Measurements from ENCODE around the gene SSRP1. TPM values are rescaled to one million over a fixed set of nuclear protein-coding genes. Genes with fewer than 3 reads are reported as not detected.

Gene SSRP1
- total and polyA plus RNA-seq, 2 donors (not counting 1 experiment from before 2014, with no cell fraction given): 52.7 to 94.1 TPM

- Histone ChIP-seq H3K27me3 (ENCODE audit: control insufficient read depth, insufficient read depth, low read length) (peaks cover 3% of the 10 kb centered on the region), H3K79me2 (ENCODE audit: control insufficient read depth, insufficient read depth, low read length) (no peaks in the 10 kb centered on the region)
- no peak for DNase-seq (ENCODE audit: low read depth in 2 of 2)
These were observed 40.7 kb upstream of the SSRP1 start for GRCh38 chr11:57376095-57377090.

GRCh38 chr11:57375490-57375889, 39.8 kb upstream of the SSRP1 start:
- Histone ChIP-seq H3K4me3 (replicated peaks in 1 of 4; ENCODE audit: control extremely low read depth in 1 of 4, insufficient read depth in 1 of 4, low read depth in 3 of 4, low read length in 4 of 4) (no peak overlapping the region), H3K79me2 (ENCODE audit: control insufficient read depth, insufficient read depth, low read length) (no peaks in the 10 kb centered on the region), H3K27ac (ENCODE audit: insufficient read depth, low read length) (no peak overlapping the region), H3K4me2 (ENCODE audit: extremely low read depth, insufficient read depth, low read length) (no peak overlapping the region), H3K9me3 (ENCODE audit: control insufficient read depth, insufficient read depth, low read depth, low read length) (no peaks in the 10 kb centered on the region), H2AFZ (ENCODE audit: low read length) (no peak overlapping the region), H3K4me1 (ENCODE audit: control insufficient read depth, extremely low read depth, insufficient read depth, low read length) (no peaks in the 10 kb centered on the region), H3K36me3 (ENCODE audit: control insufficient read depth, insufficient read depth, low read length) (no peaks in the 10 kb centered on the region), H3K27me3 (ENCODE audit: control insufficient read depth, insufficient read depth, low read length) (peaks cover 3% of the 10 kb centered on the region), H4K20me1 (ENCODE audit: control insufficient read depth, extremely low read depth, insufficient read depth, low read length) (no peaks in the 10 kb centered on the region), H3K9ac (ENCODE audit: insufficient read depth, low read length) (no peak overlapping the region)
- DNase-seq (ENCODE audit: low read depth in 2 of 2): no peak
- no peak for TF ChIP-seq CTCF (conservative IDR thresholded peaks at IDR 0.05 in 1 of 2, IDR thresholded peaks at IDR 0.05 in 1 of 2; ENCODE audit: low read depth in 1 of 2, low read length in 2 of 2)
- TF ChIP-seq EZH2 (IDR thresholded peaks at IDR 0.05; ENCODE audit: low read length, missing control alignments): no peak

More at GRCh38 chr11:57376095-57377090, 40.7 kb upstream of the SSRP1 start:
- H3K9me3 ChIP-seq (ENCODE audit: control insufficient read depth, insufficient read depth, low read depth, low read length): no peaks in the 10 kb centered on the region
- no peak overlapping the region for H3K9ac ChIP-seq (ENCODE audit: insufficient read depth, low read length)
- no peak overlapping the region for H3K4me2 ChIP-seq (ENCODE audit: extremely low read depth, insufficient read depth, low read length)
- H3K27ac ChIP-seq (ENCODE audit: insufficient read depth, low read length): no peak overlapping the region
- no peak overlapping the region for H3K4me3 ChIP-seq (replicated peaks in 1 of 4; ENCODE audit: control extremely low read depth in 1 of 4, insufficient read depth in 1 of 4, low read depth in 3 of 4, low read length in 4 of 4)
- no peak overlapping the region for H2AFZ ChIP-seq (ENCODE audit: low read length)
- TF ChIP-seq CTCF (conservative IDR thresholded peaks at IDR 0.05 in 1 of 2, IDR thresholded peaks at IDR 0.05 in 1 of 2; ENCODE audit: low read depth in 1 of 2, low read length in 2 of 2) (no peak), EZH2 (IDR thresholded peaks at IDR 0.05; ENCODE audit: low read length, missing control alignments) (no peak)
- H3K36me3 ChIP-seq (ENCODE audit: control insufficient read depth, insufficient read depth, low read length): no peaks in the 10 kb centered on the region
- no peaks in the 10 kb centered on the region for H3K4me1 ChIP-seq (ENCODE audit: control insufficient read depth, extremely low read depth, insufficient read depth, low read length)
- H4K20me1 ChIP-seq (ENCODE audit: control insufficient read depth, extremely low read depth, insufficient read depth, low read length): no peaks in the 10 kb centered on the region

GRCh38 chr11:57374966-57375365, 39.3 kb upstream of the SSRP1 start:
- no peak overlapping the region for H2AFZ ChIP-seq (ENCODE audit: low read length)
- TF ChIP-seq EZH2 (IDR thresholded peaks at IDR 0.05; ENCODE audit: low read length, missing control alignments) (no peak), CTCF (conservative IDR thresholded peaks at IDR 0.05 in 1 of 2, IDR thresholded peaks at IDR 0.05 in 1 of 2; ENCODE audit: low read depth in 1 of 2, low read length in 2 of 2) (no peak)
- no peak overlapping the region for H3K4me2 ChIP-seq (ENCODE audit: extremely low read depth, insufficient read depth, low read length)
- H4K20me1 ChIP-seq (ENCODE audit: control insufficient read depth, extremely low read depth, insufficient read depth, low read length): no peaks in the 10 kb centered on the region
- no peaks in the 10 kb centered on the region for H3K79me2 ChIP-seq (ENCODE audit: control insufficient read depth, insufficient read depth, low read length)
- no peak overlapping the region for H3K4me3 ChIP-seq (replicated peaks in 1 of 4; ENCODE audit: control extremely low read depth in 1 of 4, insufficient read depth in 1 of 4, low read depth in 3 of 4, low read length in 4 of 4)
- H3K27ac ChIP-seq (ENCODE audit: insufficient read depth, low read length): no peak overlapping the region
- no peak for DNase-seq (ENCODE audit: low read depth in 2 of 2)
- H3K36me3 ChIP-seq (ENCODE audit: control insufficient read depth, insufficient read depth, low read length): no peaks in the 10 kb centered on the region
- no peaks in the 10 kb centered on the region for H3K9me3 ChIP-seq (ENCODE audit: control insufficient read depth, insufficient read depth, low read depth, low read length)
- no peaks in the 10 kb centered on the region for H3K4me1 ChIP-seq (ENCODE audit: control insufficient read depth, extremely low read depth, insufficient read depth, low read length)
- no peak overlapping the region for H3K9ac ChIP-seq (ENCODE audit: insufficient read depth, low read length)
- H3K27me3 ChIP-seq (ENCODE audit: control insufficient read depth, insufficient read depth, low read length): peaks cover 3% of the 10 kb centered on the region
